HG03521 (cell line): Measurements from ENCODE around the gene SLC6A13.

Experiments
- ATAC-seq: cut with Tn5 transposase; IDR thresholded peaks from one replicate; pipeline ENCODE4 v1.9.1; 2021; ENCODE audit warnings: mild to moderate bottlenecking, moderate library complexity; ENCODE audit not compliant: unreplicated experiment

Gene SLC6A13

GRCh38 chr12:234891-235415 lies 27.7 kb downstream of the SLC6A13 start:
- ATAC-seq = no peak

- ATAC-seq = no peak
Measured at GRCh38 chr12:234019-234418, 28.6 kb downstream of the SLC6A13 start.

- no peak for ATAC-seq
Measured at GRCh38 chr12:233615-233968, 29.0 kb downstream of the SLC6A13 start.

- no peak for ATAC-seq
Measured at GRCh38 chr12:232731-233614, 29.7 kb downstream of the SLC6A13 start.

- ATAC-seq = no peak
Measured at GRCh38 chr12:230925-231671, 31.5 kb downstream of the SLC6A13 start.

- no peak for ATAC-seq
Measured at GRCh38 chr12:229441-230191, 33.0 kb downstream of the SLC6A13 start.

GRCh38 chr12:228846-229200 lies 33.8 kb downstream of the SLC6A13 start:
- ATAC-seq = no peak

GRCh38 chr12:227923-228845 lies 34.5 kb downstream of the SLC6A13 start:
- ATAC-seq = no peak

- no peak for ATAC-seq
Measured at GRCh38 chr12:227286-227915, 35.2 kb downstream of the SLC6A13 start.

- no peak for ATAC-seq
Measured at GRCh38 chr12:226401-226800, 36.2 kb downstream of the SLC6A13 start.

GRCh38 chr12:225012-225411 lies 37.6 kb downstream of the SLC6A13 start:
- no peak for ATAC-seq

- no peak for ATAC-seq
Measured at GRCh38 chr12:224330-224729, 38.3 kb downstream of the SLC6A13 start.

- ATAC-seq = no peak
Measured at GRCh38 chr12:223841-224240, 38.8 kb downstream of the SLC6A13 start.

- ATAC-seq = no peak
Measured at GRCh38 chr12:221736-222135, 40.9 kb downstream of the SLC6A13 start.

- ATAC-seq = no peak
Measured at GRCh38 chr12:220946-221550, 41.6 kb downstream of the SLC6A13 start.

- ATAC-seq = no peak
Measured at GRCh38 chr12:220491-220890, 42.1 kb downstream of the SLC6A13 start.

GRCh38 chr12:219891-220352 lies 42.7 kb downstream of the SLC6A13 start:
- ATAC-seq = no peak

GRCh38 chr12:218728-219590 lies 43.7 kb downstream of the SLC6A13 start:
- no peak for ATAC-seq
